Smooth muscle cell (in vitro differentiated cells): ENCODE results near the gene CYB561. TPM values are rescaled to one million over a fixed set of nuclear protein-coding genes. Genes with fewer than 3 reads are reported as not detected.

Experiments
- DNase-seq: peaks from one replicate; lab custom pipeline; 2025; ENCODE audit not compliant: unreplicated experiment; lab: John Stamatoyannopoulos, UW
- H2AFZ ChIP-seq: fragments of 200-600 bp; sonication (generic); 2 replicates; pipeline ENCODE4 v1.6.0; 2016; ENCODE audit warnings: antibody characterized with exemption, low read depth, mild to moderate bottlenecking
- H3F3A ChIP-seq: fragments of 200-600 bp; sonication (generic); 2 replicates; pipeline ENCODE4 v1.6.0; 2017; ENCODE audit warnings: antibody characterized with exemption, low read depth
- H3K27ac ChIP-seq: fragments of 200-600 bp; sonication (generic); 2 replicates; pipeline ENCODE4 v1.5.1; 2016; ENCODE audit warnings: low read depth, mild to moderate bottlenecking
- H3K27me3 ChIP-seq: fragments of 200-600 bp; sonication (generic); 2 replicates; pipeline ENCODE4 v1.6.1; 2016; ENCODE audit warnings: low read depth, mild to moderate bottlenecking
- H3K36me3 ChIP-seq: fragments of 200-600 bp; sonication (generic); 2 replicates; pipeline ENCODE4 v1.5.1; 2016; ENCODE audit warnings: low read depth
- H3K4me1 ChIP-seq: fragments of 200-600 bp; sonication (generic); 2 replicates; pipeline ENCODE4 v1.5.1; 2016; ENCODE audit warnings: low read depth
- H3K4me2 ChIP-seq: fragments of 200-600 bp; sonication (generic); 2 replicates; pipeline ENCODE4 v1.6.0; 2016; ENCODE audit warnings: mild to moderate bottlenecking
- H3K4me3 ChIP-seq: fragments of 200-600 bp; sonication (generic); 2 replicates; pipeline ENCODE4 v1.5.1; 2016; ENCODE audit warnings: mild to moderate bottlenecking
- H3K79me2 ChIP-seq: fragments of 200-600 bp; sonication (generic); 2 replicates; pipeline ENCODE4 v1.6.0; 2016; ENCODE audit warnings: low read depth, mild to moderate bottlenecking
- H3K9ac ChIP-seq: fragments of 200-600 bp; sonication (generic); 2 replicates; pipeline ENCODE4 v1.6.0; 2016; ENCODE audit warnings: low read depth
- H3K9me3 ChIP-seq: fragments of 200-600 bp; sonication (generic); replicated peaks from 2 replicates; pipeline ENCODE4 v1.5.1; 2016; ENCODE audit warnings: low read depth
- H4K20me1 ChIP-seq: fragments of 200-600 bp; sonication (generic); 2 replicates; pipeline ENCODE4 v1.6.0; 2016; ENCODE audit warnings: low read depth
- CTCF ChIP-seq: fragments of 200-600 bp; sonication (generic); IDR thresholded peaks from 2 replicates; pipeline ENCODE4 v1.5.1; 2017; ENCODE audit warnings: borderline replicate concordance, mild to moderate bottlenecking, antibody characterized with exemption; ENCODE audit not compliant: insufficient read depth, poor library complexity, severe bottlenecking
- WGBS: methylation state at CpG from one replicate; pipeline ENCODE4 v1.1.7; 2016; ENCODE audit warnings: low lambda C conversion rate; 5-methylcytosine and 5-hydroxymethylcytosine counted together
- polyA plus RNA-seq: library from polyadenylated mRNA; unstranded; fragments of >200 nt; fragmentation: Nextera tagmentation; extraction: Ambion mirVana; gene quantifications from 2 replicates; pipeline ENCODE4 v1.2.1, GENCODE V29; 2016
- total RNA-seq: library from RNA; depleted of rRNA; stranded (reverse); fragments of >200 nt; gene quantifications from 2 replicates; pipeline ENCODE4 v1.2.3, GENCODE V29; 2014

Gene CYB561
- total and polyA plus RNA-seq, 2 experiments from 2014 or later, result 16.5 to 24.9 TPM

- Histone ChIP-seq H3K4me1 (no peaks in the 10 kb centered on the region), H2AFZ (no peak overlapping the region), H4K20me1 (no peaks in the 10 kb centered on the region), H3K4me3 (no peak overlapping the region), H3K27me3 (no peaks in the 10 kb centered on the region), H3F3A (no peaks in the 10 kb centered on the region), H3K79me2 (no peaks in the 10 kb centered on the region), H3K36me3 (no peaks in the 10 kb centered on the region), H3K4me2 (no peak overlapping the region), H3K9me3 (no peaks in the 10 kb centered on the region), H3K9ac (no peak overlapping the region), H3K27ac (no peak overlapping the region)
- TF ChIP-seq CTCF, result no peak
- DNase-seq, result no peak
- 94% methylated on average over 23 of the region's 23 CpGs for WGBS
Observed at GRCh38 chr17:63419949-63420867, 25.9 kb downstream of the CYB561 start.

- H2AFZ ChIP-seq, result no peak overlapping the region
- H3K9ac ChIP-seq, result no peak overlapping the region
- no peak for DNase-seq
- no peak for TF ChIP-seq CTCF
- WGBS, result 100% methylated on average over 2 of the region's 2 CpGs
- H3K27me3 ChIP-seq, result no peaks in the 10 kb centered on the region
- no peaks in the 10 kb centered on the region for H4K20me1 ChIP-seq
- H3K4me3 ChIP-seq, result no peak overlapping the region
- H3K79me2 ChIP-seq, result no peaks in the 10 kb centered on the region
- no peaks in the 10 kb centered on the region for H3F3A ChIP-seq
- no peak overlapping the region for H3K27ac ChIP-seq
- no peak overlapping the region for H3K4me2 ChIP-seq
- H3K9me3 ChIP-seq, result no peaks in the 10 kb centered on the region
- H3K4me1 ChIP-seq, result no peaks in the 10 kb centered on the region
- H3K36me3 ChIP-seq, result no peaks in the 10 kb centered on the region
Observed at GRCh38 chr17:63419398-63419797, 26.7 kb downstream of the CYB561 start.

- no peaks in the 10 kb centered on the region for H3F3A ChIP-seq
- TF ChIP-seq CTCF, result no peak
- no peaks in the 10 kb centered on the region for H3K79me2 ChIP-seq
- H3K9ac ChIP-seq, result no peak overlapping the region
- H3K27ac ChIP-seq, result no peak overlapping the region
- H3K9me3 ChIP-seq, result no peaks in the 10 kb centered on the region
- H3K4me1 ChIP-seq, result no peaks in the 10 kb centered on the region
- H4K20me1 ChIP-seq, result no peaks in the 10 kb centered on the region
- H3K4me3 ChIP-seq, result no peak overlapping the region
- no peak overlapping the region for H2AFZ ChIP-seq
- WGBS, result 90% methylated on average over 8 of the region's 8 CpGs
- DNase-seq, result no peak
- H3K36me3 ChIP-seq, result no peaks in the 10 kb centered on the region
- no peaks in the 10 kb centered on the region for H3K27me3 ChIP-seq
- no peak overlapping the region for H3K4me2 ChIP-seq
Observed at GRCh38 chr17:63418540-63418939, 27.6 kb downstream of the CYB561 start.

GRCh38 chr17:63414222-63414621, 31.9 kb downstream of the CYB561 start:
- no peak for TF ChIP-seq CTCF
- Histone ChIP-seq H3K27me3 (no peaks in the 10 kb centered on the region), H2AFZ (no peak overlapping the region), H3K27ac (no peak overlapping the region), H4K20me1 (no peaks in the 10 kb centered on the region), H3K4me2 (no peak overlapping the region), H3K79me2 (no peaks in the 10 kb centered on the region), H3K36me3 (no peaks in the 10 kb centered on the region), H3F3A (no peaks in the 10 kb centered on the region), H3K9me3 (no peaks in the 10 kb centered on the region), H3K4me1 (no peaks in the 10 kb centered on the region), H3K9ac (no peak overlapping the region), H3K4me3 (no peak overlapping the region)
- 94% methylated on average over 4 of the region's 4 CpGs for WGBS
- no peak for DNase-seq
